ENCODE results near the gene SLBP. TPM values are rescaled to one million over a fixed set of nuclear protein-coding genes. Genes with fewer than 3 reads are reported as not detected.
"Not testable (repeated sequence)": the region's sequence is repeated elsewhere in the genome, so short reads cannot be mapped to it uniquely, and the experiment has no call there.

SLBP gene
- total RNA-seq, 2 donors from 2014 or later = 73.0 to 110 TPM

DNA sequence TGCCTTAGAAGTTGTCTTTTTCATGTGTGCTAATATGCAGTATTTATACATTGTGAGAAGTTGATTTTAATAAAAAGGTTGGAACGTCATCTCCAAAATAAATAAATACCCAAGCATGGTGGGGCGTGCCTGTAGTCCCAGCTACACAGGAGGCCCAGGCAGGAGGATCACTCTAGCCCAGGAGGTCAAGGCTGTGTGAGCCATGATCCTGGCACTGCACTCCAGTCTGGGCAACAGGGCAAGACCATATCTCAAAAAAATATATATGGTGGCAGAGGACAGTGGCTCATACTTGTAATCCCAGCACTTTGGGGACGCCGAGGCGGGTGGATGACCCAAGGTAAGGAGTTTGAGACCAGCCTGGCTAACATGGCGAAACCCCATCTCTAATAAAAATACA, 6.4 kb downstream of the SLBP start:
- DNase-seq (ENCODE audit: low spot score in 2 of 2) = no peak
- Mint-ChIP-seq H3K36me3 (peaks cover 18 to 32% of the 10 kb centered on the region in 2 donors), H3K27ac (peak overlapping the region in 1 of 2 donors; percentile 22), H3K9me3 (no peaks in the 10 kb centered on the region)
- no peak for ATAC-seq

GRCh38 chr4:1703867-1704266, 8.3 kb downstream of the SLBP start:
- no peak for DNase-seq (ENCODE audit: low spot score in 2 of 2)
- peaks cover 10 to 25% of the 10 kb centered on the region in 2 donors for H3K36me3 Mint-ChIP-seq
- H3K9me3 Mint-ChIP-seq = no peaks in the 10 kb centered on the region
- peak overlapping the region; percentile 15 to 31 for H3K27ac Mint-ChIP-seq
- no peak for ATAC-seq

DNA sequence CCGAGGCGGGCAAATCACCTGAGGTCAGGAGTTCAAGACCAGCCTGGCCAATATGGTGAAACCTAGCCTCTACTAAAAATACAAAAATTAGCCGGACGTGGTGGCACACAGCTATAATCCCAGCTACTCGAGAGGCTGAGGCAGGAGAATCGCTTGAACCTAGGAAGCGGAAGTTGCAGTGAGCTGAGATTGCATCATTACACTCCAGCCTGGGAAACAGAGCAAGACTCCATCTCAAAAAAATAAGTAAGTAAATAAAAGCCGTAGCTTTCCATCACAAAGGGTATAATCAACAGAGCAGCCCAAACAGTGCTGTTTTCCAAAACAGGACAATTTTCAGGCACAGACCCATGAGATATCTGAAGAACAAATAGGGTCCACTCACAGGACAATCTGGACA, 10.4 kb downstream of the SLBP start:
- H3K27ac Mint-ChIP-seq; DNase-seq (ENCODE audit: low spot score in 2 of 2); ATAC-seq; H3K9me3 Mint-ChIP-seq: not testable (repeated sequence)
- H3K36me3 Mint-ChIP-seq = peaks cover 10 to 17% of the 10 kb centered on the region in 2 donors

DNA sequence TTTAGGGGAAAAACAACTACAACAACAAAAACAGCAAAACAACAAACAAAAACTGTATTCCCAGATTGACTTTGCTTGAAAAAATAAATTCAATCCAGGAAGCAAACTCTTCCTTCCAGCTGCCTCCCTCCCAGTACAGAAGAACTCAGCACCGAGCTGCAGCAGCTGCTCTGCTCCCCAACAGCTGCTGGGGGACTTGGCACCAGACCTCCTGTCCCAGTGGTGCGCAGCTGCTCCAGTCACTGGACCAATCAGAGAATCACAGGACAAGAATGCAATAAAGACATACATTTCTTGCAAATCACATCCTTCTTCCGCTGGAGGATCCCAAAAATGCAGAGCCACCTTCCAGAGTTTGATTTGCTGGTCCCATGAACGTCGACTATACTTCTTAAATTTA, 16.2 kb downstream of the SLBP start:
- Mint-ChIP-seq H3K36me3 (peaks cover 16 to 31% of the 10 kb centered on the region in 2 donors), H3K9me3 (no peaks in the 10 kb centered on the region), H3K27ac (no peak overlapping the region)
- DNase-seq (ENCODE audit: low spot score in 2 of 2) (no peak), ATAC-seq (no peak)

GRCh38 chr4:1693131-1693896, 18.8 kb downstream of the SLBP start:
- peaks cover 17 to 36% of the 10 kb centered on the region in 2 donors for H3K36me3 Mint-ChIP-seq
- no peaks in the 10 kb centered on the region for H3K9me3 Mint-ChIP-seq
- H3K27ac Mint-ChIP-seq = no peak overlapping the region

DNA sequence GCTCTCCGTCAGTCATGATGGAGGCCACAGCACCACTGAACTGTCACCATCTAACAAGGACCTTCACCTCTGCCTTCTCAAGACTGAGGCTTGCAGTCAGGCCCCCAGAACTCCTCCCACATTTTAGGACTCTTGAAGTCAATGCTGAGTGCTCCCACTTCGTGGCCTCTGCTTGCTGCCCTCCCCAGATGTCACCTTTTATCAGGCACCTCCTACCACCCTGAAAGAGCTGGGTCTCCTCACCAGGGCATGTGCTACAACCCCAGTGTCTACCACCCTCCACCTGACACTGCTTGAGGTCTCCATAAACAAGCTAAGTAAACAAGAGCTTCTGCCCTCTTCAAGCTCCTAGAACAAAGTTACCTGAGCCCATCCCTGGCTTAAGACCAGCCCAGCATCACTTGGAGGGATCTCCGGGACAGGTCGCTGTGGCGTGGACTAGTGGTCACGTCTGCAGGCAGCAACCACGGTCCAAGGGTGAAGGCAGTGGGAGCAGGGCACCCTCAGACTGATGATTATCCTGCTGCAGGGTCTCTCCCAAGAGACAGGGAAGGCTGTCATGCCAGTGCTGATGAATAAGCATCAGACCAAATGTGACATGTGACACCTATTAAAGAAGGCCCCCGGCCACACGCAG, 20.3 kb downstream of the SLBP start:
- Mint-ChIP-seq H3K9me3 (no peaks in the 10 kb centered on the region), H3K36me3 (peaks cover 17 to 36% of the 10 kb centered on the region in 2 donors), H3K27ac (peak overlapping the region in 1 of 2 donors; percentile 20)
- ATAC-seq (no peak), DNase-seq (ENCODE audit: low spot score in 2 of 2) (no peak)

More at GRCh38 chr4:1693131-1693896, 18.8 kb downstream of the SLBP start:
- DNase-seq (ENCODE audit: low spot score in 2 of 2) (peak; percentile 69 to 74), ATAC-seq (peak; percentile 86 to 93)

DNA sequence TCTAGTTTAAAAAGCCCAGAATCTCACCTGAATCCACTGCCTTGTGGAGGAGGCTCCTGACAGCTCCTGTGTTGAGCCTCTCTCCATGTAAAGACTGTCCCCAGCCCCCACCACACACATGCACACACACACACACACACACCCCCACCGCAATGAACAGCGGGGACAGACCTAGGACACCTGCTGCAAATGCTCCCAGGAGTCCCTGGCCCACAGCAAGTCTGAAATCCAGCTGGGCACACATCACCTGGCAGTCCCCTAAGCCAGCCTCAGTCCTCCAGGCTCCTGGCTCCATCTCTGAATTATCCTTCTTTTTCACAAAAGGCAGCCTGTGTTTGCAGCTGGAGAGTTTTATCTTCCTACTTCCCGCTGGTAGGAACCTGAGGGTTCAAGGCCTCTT, 21.4 kb downstream of the SLBP start:
- DNase-seq (ENCODE audit: low spot score in 2 of 2) (no peak), ATAC-seq (no peak)
- H3K36me3 Mint-ChIP-seq = peaks cover 13 to 30% of the 10 kb centered on the region in 2 donors
- H3K9me3 Mint-ChIP-seq = no peaks in the 10 kb centered on the region
- H3K27ac Mint-ChIP-seq = peak overlapping the region in 1 of 2 donors; percentile 4

DNA sequence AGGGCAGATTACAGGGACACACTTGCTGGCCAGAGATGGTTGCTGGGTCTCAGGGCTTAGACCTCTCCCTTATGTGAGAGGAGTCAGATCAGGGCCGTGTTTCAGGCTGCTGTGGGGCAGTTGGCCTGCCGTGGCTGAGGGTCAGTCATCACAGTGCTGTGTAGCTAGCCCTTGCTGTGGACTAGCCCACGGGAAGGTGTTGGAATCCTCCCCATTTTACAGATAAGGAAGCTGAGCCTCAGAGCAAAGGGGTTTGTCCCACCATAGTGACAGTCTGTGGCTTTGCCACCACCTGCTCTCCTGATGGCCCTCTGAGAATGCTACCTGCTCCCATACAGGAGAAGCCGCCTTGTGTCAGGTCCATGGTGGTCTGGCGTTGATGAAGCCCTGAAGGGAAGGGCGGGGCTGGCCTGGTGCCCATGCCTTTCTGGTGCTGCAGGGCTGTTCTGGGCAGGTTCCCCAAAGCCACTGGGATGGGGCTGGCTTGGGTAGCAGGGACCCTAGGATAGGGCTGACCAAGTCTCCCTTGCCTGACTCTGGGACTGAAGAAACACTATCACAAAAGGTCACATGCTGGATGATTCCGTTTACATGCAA, 25.6 kb downstream of the SLBP start:
- Mint-ChIP-seq H3K27ac (peak overlapping the region in 1 of 2 donors; percentile 5), H3K36me3 (peaks cover 14 to 21% of the 10 kb centered on the region in 2 donors), H3K9me3 (no peaks in the 10 kb centered on the region)
- ATAC-seq = no peak
- DNase-seq (ENCODE audit: low spot score in 2 of 2) = no peak

DNA sequence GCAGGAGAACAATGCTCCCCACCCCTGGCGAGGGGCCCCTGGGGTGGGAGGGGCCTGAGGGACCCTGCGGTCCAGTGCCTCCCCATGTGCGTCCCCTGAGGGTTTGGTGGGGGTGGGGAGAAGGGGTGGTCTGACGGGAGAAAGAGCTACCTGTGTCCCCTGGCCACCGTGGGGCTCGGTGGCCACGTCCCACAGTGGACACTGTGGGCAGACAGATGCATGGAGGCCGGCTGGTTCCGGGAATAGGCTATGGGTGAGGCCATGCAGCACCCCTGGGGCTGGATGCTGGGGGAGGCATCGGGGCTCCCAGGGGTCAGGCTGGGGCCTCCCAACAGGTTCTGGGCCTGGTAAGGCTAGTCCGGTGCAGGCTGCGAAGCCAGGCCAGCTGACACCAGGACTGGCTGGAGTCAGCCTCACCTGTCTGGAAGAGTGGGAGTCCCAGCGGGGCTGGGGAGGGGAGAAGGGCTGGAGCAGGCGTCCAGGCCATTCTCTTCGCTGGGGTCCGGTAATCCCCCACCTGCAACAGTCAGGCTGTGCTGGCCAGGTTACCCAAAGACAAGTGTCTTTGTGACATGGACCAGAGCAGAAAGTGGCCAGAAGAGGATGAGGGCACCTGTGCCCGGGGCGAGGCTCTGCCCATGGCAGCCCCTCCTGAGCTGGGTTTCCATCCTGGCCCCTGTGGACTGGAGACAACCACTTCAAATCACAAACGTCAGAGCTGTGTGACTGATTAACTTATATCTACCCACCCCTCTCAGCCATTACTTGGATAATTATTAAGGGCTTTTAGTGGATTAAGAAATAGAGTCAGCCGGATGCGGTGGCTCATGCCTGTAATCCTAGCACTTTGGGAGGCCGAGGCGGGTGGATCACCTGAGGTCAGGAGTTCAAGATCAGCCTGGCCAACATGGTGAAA, 26.6 kb downstream of the SLBP start:
- Mint-ChIP-seq H3K9me3 (no peaks in the 10 kb centered on the region), H3K27ac (no peak overlapping the region), H3K36me3 (peaks cover 8 to 13% of the 10 kb centered on the region in 2 donors)
- DNase-seq (ENCODE audit: low spot score in 2 of 2) (no peak), ATAC-seq (no peak)

- ATAC-seq (no peak), DNase-seq (ENCODE audit: low spot score in 2 of 2) (no peak)
- Mint-ChIP-seq H3K9me3 (no peaks in the 10 kb centered on the region), H3K36me3 (peaks cover 7 to 8% of the 10 kb centered on the region in 2 donors), H3K27ac (no peak overlapping the region)
These were observed 27.4 kb downstream of the SLBP start for GRCh38 chr4:1684506-1685234.

- Mint-ChIP-seq H3K36me3 (peaks cover 5 to 7% of the 10 kb centered on the region in 2 donors), H3K27ac (peak within 1 kb of the TSS; percentile 75 to 95), H3K9me3 (no peaks in the 10 kb centered on the region)
- ATAC-seq = peak; percentile 92 to 94
- peak; percentile 96 to 99 for DNase-seq (ENCODE audit: low spot score in 2 of 2)
These were observed 28.2 kb downstream of the SLBP start, which contains the start of gene FAM53A for GRCh38 chr4:1683736-1684505. Gene FAM53A, minus strand, starts transcription at chr4:1684313. Its CDS starts 15,572 bp downstream, at chr4:1668741.

- DNase-seq (ENCODE audit: low spot score in 2 of 2) (no peak), ATAC-seq (no peak)
- H3K9me3 Mint-ChIP-seq = no peaks in the 10 kb centered on the region
- H3K36me3 Mint-ChIP-seq = peaks cover 5 to 7% of the 10 kb centered on the region in 2 donors
- peak overlapping the region; percentile 75 to 95 for H3K27ac Mint-ChIP-seq
These were observed 28.8 kb downstream of the SLBP start for GRCh38 chr4:1683261-1683735.

- ATAC-seq (no peak), DNase-seq (ENCODE audit: low spot score in 2 of 2) (no peak)
- peaks cover 5 to 7% of the 10 kb centered on the region in 2 donors for H3K36me3 Mint-ChIP-seq
- H3K27ac Mint-ChIP-seq = peak overlapping the region in 1 of 2 donors; percentile 75
- no peaks in the 10 kb centered on the region for H3K9me3 Mint-ChIP-seq
These were observed 29.3 kb downstream of the SLBP start for GRCh38 chr4:1682860-1683259.

- ATAC-seq (no peak), DNase-seq (ENCODE audit: low spot score in 2 of 2) (no peak)
- H3K27ac Mint-ChIP-seq = no peak overlapping the region
- no peaks in the 10 kb centered on the region for H3K9me3 Mint-ChIP-seq
- H3K36me3 Mint-ChIP-seq = peaks cover 5 to 7% of the 10 kb centered on the region in 2 donors
These were observed 33.9 kb downstream of the SLBP start for GRCh38 chr4:1678244-1678643.
